K562 (cell line): ENCODE data around the gene ARHGAP23. TPM values are rescaled to one million over a fixed set of nuclear protein-coding genes. Genes with fewer than 3 reads are reported as not detected.

Experiments
- ATAC-seq: fragments of 200-7000 bp; cut with Tn5 transposase; 3 replicates; pipeline ENCODE4 v1.9.1; 2020; ENCODE audit warnings: moderate library complexity
- BruUV-seq: library from RNA; stranded (reverse); fragments of 400-500 nt; replicated peaks from 2 replicates; lab custom pipeline; 2021; lab: Mats Ljungman, UMichigan
- CTCF ChIA-PET: fragments of 300-600 bp; formaldehyde crosslinking; extraction: SDS; loops from one replicate; lab custom pipeline; 2021; ENCODE audit warnings: low intra/inter-chr PET ratio; lab: Yijun Ruan, JAX
- POLR2A ChIA-PET: fragments of 300-600, 350-650 bp; sonication (Branson Sonifier 250); formaldehyde crosslinking; extraction: SDS; loops from one replicate; lab custom pipeline; 2021; ENCODE audit warnings: antibody characterized with exemption, inconsistent platforms; lab: Yijun Ruan, JAX
- DNase-seq, 4 experiments: peaks; one replicate each; pipeline versions ENCODE4 v3.0.0 to v3.0.0-alpha.2; 2011 to 2018; ENCODE audit warnings: low spot score in 3 of 4, mixed read lengths in 3 of 4; ENCODE audit errors: extremely low read depth in 1 of 4
- FAIRE-seq: peaks from 2 replicates; lab custom pipeline; 2011; peaks lifted over from hg19 to GRCh38; lab: Jason Lieb, UNC
- H2AFZ ChIP-seq: 2 replicates; pipeline ENCODE4 v1.6.0; 2011; ENCODE audit warnings: low read depth, low read length, control low read depth, inconsistent platforms
- H3K27ac ChIP-seq: fragments of 200-600 bp; 3 replicates; pipeline ENCODE4 v1.8.0; 2011; ENCODE audit warnings: low read depth, mild to moderate bottlenecking, control low read depth, inconsistent platforms, low read length, moderate library complexity, mixed read lengths; ENCODE audit errors: extremely low read depth
- H3K27me3 ChIP-seq, 2 experiments: fragments of 300-600 bp in 1 of 2; 2 replicates in 1 of 2; 3 replicates in 1 of 2; pipeline versions ENCODE4 v1.6.0 to v1.8.0; 2011; ENCODE audit warnings: inconsistent platforms in 2 of 2, low read length in 2 of 2, mild to moderate bottlenecking in 1 of 2, mixed read lengths in 1 of 2, moderate library complexity in 1 of 2; ENCODE audit not compliant: control insufficient read depth in 2 of 2, insufficient read depth in 2 of 2
- H3K36me3 ChIP-seq: fragments of 300-600 bp; 3 replicates; pipeline ENCODE4 v1.8.0; 2011; ENCODE audit warnings: mild to moderate bottlenecking, low read length, inconsistent platforms; ENCODE audit not compliant: control insufficient read depth, insufficient read depth
- H3K4me1 ChIP-seq, 2 experiments: fragments of 200-600 bp in 1 of 2; replicated peaks in 1 of 2; 2 replicates in 1 of 2; 3 replicates in 1 of 2; pipeline versions ENCODE4 v1.5.1 to v1.8.0; 2011; ENCODE audit warnings: inconsistent platforms in 2 of 2, low read length in 2 of 2, mild to moderate bottlenecking in 1 of 2, mixed read lengths in 1 of 2, moderate library complexity in 1 of 2; ENCODE audit not compliant: control insufficient read depth in 2 of 2, insufficient read depth in 2 of 2
- H3K4me2 ChIP-seq: 2 replicates; pipeline ENCODE4 v1.6.1; 2011; ENCODE audit warnings: low read length, control low read depth, inconsistent platforms, mixed read lengths; ENCODE audit not compliant: insufficient read depth
- H3K4me3 ChIP-seq: fragments of 200-600 bp; sonication (generic), shearing (Covaris generic); 2 replicates; pipeline ENCODE4 v1.5.1; 2016; ENCODE audit warnings: control low read depth, inconsistent platforms
- H3K79me2 ChIP-seq: fragments of 200-600 bp; 3 replicates; pipeline ENCODE4 v1.8.0; 2011; ENCODE audit warnings: low read length, inconsistent platforms; ENCODE audit not compliant: control insufficient read depth, insufficient read depth
- H3K9ac ChIP-seq, 2 experiments: 2 replicates each; pipeline versions ENCODE4 v1.6.0 to v1.6.1; 2011; ENCODE audit warnings: low read depth in 2 of 2, low read length in 2 of 2, control low read depth in 1 of 2, inconsistent platforms in 1 of 2, mild to moderate bottlenecking in 1 of 2, mixed read lengths in 1 of 2; ENCODE audit not compliant: insufficient read depth in 1 of 2
- H3K9me1 ChIP-seq: one replicate; pipeline ENCODE4 v1.6.0; 2011; ENCODE audit warnings: inconsistent platforms, mild to moderate bottlenecking, low read length, moderate library complexity; ENCODE audit not compliant: control insufficient read depth, insufficient read depth
- H3K9me3 ChIP-seq: replicated peaks from 2 replicates; pipeline ENCODE4 v1.5.1; 2011; ENCODE audit warnings: low read depth, low read length, inconsistent platforms; ENCODE audit not compliant: control insufficient read depth, insufficient read depth
- H4K20me1 ChIP-seq: replicated peaks from 2 replicates; pipeline ENCODE4 v1.6.1; 2011; ENCODE audit warnings: low read length, inconsistent platforms, mixed read lengths; ENCODE audit not compliant: control insufficient read depth, insufficient read depth
- ATF7 ChIP-seq: fragments of 450-650 bp; IDR thresholded peaks from 2 replicates; pipeline ENCODE4 v1.7.1; 2014; ENCODE audit warnings: mild to moderate bottlenecking, moderate library complexity
- CBFA2T3 ChIP-seq: fragments of 450-650 bp; IDR thresholded peaks from 2 replicates; pipeline ENCODE4 v1.6.1; 2017
- HDAC1 ChIP-seq, 2 experiments: fragments of 450-650 bp; IDR thresholded peaks; 2 replicates each; pipeline ENCODE4 v1.6.1; 2016 to 2017; ENCODE audit warnings: inconsistent platforms in 1 of 2, mild to moderate bottlenecking in 1 of 2, moderate library complexity in 1 of 2
- RBFOX2 ChIP-seq: fragments of 200-400 bp; formaldehyde crosslinking; IDR thresholded peaks from 2 replicates; pipeline ENCODE4 v1.6.1; 2017; ENCODE audit warnings: low read depth, mild to moderate bottlenecking, low read length, moderate library complexity
- TGIF2 ChIP-seq: sonication (generic); formaldehyde crosslinking; IDR thresholded peaks from 2 replicates; pipeline ENCODE4 v1.8.1; 2022; ENCODE audit warnings: mild to moderate bottlenecking, missing genetic modification reagents, moderate library complexity
- WGBS: fragments of 100-300 bp; shearing (Covaris generic); methylation state at CpG from one replicate; pipeline ENCODE4 v1.1.6; 2016; ENCODE audit warnings: low coverage, mixed read lengths; ENCODE audit not compliant: insufficient coverage; ENCODE audit errors: missing lambda C conversion rate; 5-methylcytosine and 5-hydroxymethylcytosine counted together
- in situ Hi-C: fragments of 300-500 bp; cut with MboI; formaldehyde crosslinking; loops from 4 replicates; pipeline ENCODE4 v1.15.0; 2018; ENCODE audit warnings: inconsistent platforms, mixed read lengths
- intact Hi-C: fragments of 100-400 bp; cut with micrococcal nuclease; formaldehyde crosslinking; loops from 2 replicates; pipeline ENCODE4 v1.14.2; 2022
- polyA plus RNA-seq, 8 experiments: library from polyadenylated mRNA; depleted of rRNA in 4 of 8; stranded (reverse) in 5 of 8; unstranded in 3 of 8; fragments of >200 nt; fragmentation: Nextera tagmentation in 2 of 8; fragmentation: Illumina TruSeq in 1 of 8; extraction: Ambion mirVana in 2 of 8; extraction: Trizol in 1 of 8; gene quantifications; 2 replicates each; pipeline versions ENCODE4 v1.2.1 to v1.2.3, GENCODE V29; 2011 to 2014; ENCODE audit warnings: inconsistent platforms in 1 of 8, missing spikeins in 1 of 8
- total RNA-seq, 7 experiments: library from RNA; depleted of rRNA in 6 of 7; stranded (reverse); fragments of >200 nt in 6 of 7; fragmentation: Illumina TruSeq in 2 of 7; extraction: Trizol in 2 of 7; gene quantifications; 2 replicates each; pipeline versions ENCODE4 v1.2.1 to v1.2.3, GENCODE V29; 2011 to 2021; ENCODE audit warnings: low replicate concordance in 1 of 7
- TF ChIP-seq, protein P1 (sequence below): fragments of 450-650 bp; formaldehyde crosslinking; IDR thresholded peaks from 2 replicates; pipeline ENCODE4 v1.4.0; 2022; ENCODE audit warnings: mild to moderate bottlenecking, moderate library complexity

ARHGAP23 gene
- total and polyA plus RNA-seq, 9 of the 15 experiments (the other 6 are each of a cell fraction or from before 2014, with no cell fraction given), result 0.01 to 2.7 (median 0.70) TPM

DNA sequence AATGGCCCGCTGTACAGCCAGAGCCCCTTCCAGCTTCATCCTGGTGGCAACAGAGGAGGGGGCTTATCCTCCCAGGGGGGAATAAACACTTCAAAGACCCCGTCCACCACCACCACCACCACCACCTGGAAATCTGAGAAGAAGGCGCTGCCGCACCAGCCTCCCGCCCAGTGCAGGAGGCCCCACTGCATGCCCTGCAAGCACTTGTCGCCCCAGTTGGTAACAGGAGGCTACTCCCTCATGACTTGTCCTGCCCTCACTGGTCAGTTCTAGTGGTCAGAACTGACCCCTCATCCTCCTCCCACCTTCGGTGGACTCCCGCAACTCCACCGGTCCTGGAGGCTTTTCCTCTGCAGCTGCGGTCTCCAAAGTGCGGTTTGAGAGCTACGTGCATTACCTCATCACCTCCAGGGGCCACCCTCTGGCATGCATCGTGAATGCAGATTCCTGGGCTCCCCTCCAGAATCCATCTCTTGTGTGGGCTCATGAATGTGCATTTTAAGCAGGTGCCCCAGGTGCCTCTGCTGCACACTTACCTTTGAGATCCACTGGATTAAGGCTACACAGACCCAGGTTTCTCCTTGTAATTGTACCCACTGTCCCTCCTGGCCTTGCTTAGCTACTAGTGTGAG, 105.7 kb downstream of the ARHGAP23 start:
- no peaks in the 10 kb centered on the region for H3K36me3 ChIP-seq
- no peak overlapping the region for H2AFZ ChIP-seq
- no TSS peak for BruUV-seq
- intact Hi-C loops, result no loop called here
- no peaks in the 10 kb centered on the region; the same call in 1 of the 2 replicates for H4K20me1 ChIP-seq
- no peak for FAIRE-seq
- in situ Hi-C loops, result no loop called here
- H3K4me3 ChIP-seq, result no peak overlapping the region
- DNase-seq, result no peak
- H3K4me2 ChIP-seq, result no peak overlapping the region
- no peak; the same call in 2 of the 3 replicates for ATAC-seq
- H3K9me1 ChIP-seq, result no peaks in the 10 kb centered on the region
- H3K9me3 ChIP-seq, result no peaks in the 10 kb centered on the region
- TF ChIP-seq RBFOX2 (no peak), HDAC1 (IDR thresholded peaks at IDR 0.05) (no peak), TGIF2 (CRISPR knock-in tag) (no peak), CBFA2T3 (peak; percentile 25; the same call in 1 of the 2 replicates), ATF7 (peak; percentile 35; the same call in 1 of the 2 replicates)
- TF ChIP-seq, protein P1, sequence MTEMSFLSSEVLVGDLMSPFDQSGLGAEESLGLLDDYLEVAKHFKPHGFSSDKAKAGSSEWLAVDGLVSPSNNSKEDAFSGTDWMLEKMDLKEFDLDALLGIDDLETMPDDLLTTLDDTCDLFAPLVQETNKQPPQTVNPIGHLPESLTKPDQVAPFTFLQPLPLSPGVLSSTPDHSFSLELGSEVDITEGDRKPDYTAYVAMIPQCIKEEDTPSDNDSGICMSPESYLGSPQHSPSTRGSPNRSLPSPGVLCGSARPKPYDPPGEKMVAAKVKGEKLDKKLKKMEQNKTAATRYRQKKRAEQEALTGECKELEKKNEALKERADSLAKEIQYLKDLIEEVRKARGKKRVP (CRISPR knock-in tag), result no peak
- peaks cover 0 to 8% of the 10 kb centered on the region in 2 experiments; a peak in 2 of 5 replicates for H3K4me1 ChIP-seq
- H3K27ac ChIP-seq, result no peak overlapping the region
- ChIA-PET POLR2A (no interaction called here), CTCF (no interaction called here)
- H3K27me3 ChIP-seq, result peaks cover 17 to 55% of the 10 kb centered on the region in 2 experiments; a peak in 4 of 5 replicates
- no peak overlapping the region for H3K9ac ChIP-seq
- 16% methylated on average over 11 of the region's 13 CpGs for WGBS
- H3K79me2 ChIP-seq, result no peaks in the 10 kb centered on the region
